Measurements from ENCODE around the gene DSTYK. TPM values are rescaled to one million over a fixed set of nuclear protein-coding genes. Genes with fewer than 3 reads are reported as not detected.

The DSTYK gene
- total and polyA plus RNA-seq, 3 donors from 2014 or later = 15.2 to 17.2 (median 15.4) TPM

GRCh38 chr1:205229916-205230700 is 18.6 kb upstream of the DSTYK start:
- no peaks in the 10 kb centered on the region for H3K9me3 ChIP-seq
- intact Hi-C loops (cut with DNase I; ENCODE audit: low total_unique reads) = no loop called here
- H3K4me1 ChIP-seq = peaks cover 8% of the 10 kb centered on the region
- 36 to 43% methylated on average over 10 of the region's 10 CpGs for WGBS, 2 donors
- no peaks in the 10 kb centered on the region for H3K36me3 ChIP-seq (ENCODE audit: low read depth, missing control alignments)
- H3K4me3 ChIP-seq = no peak overlapping the region
- no peak for DNase-seq
- no peak overlapping the region for H3K27ac ChIP-seq
- no peaks in the 10 kb centered on the region for H3K27me3 ChIP-seq
- TF ChIP-seq POLR2A (IDR thresholded peaks at IDR 0.05) = no peak
- no peak for TF ChIP-seq CTCF (IDR thresholded peaks at IDR 0.05)

- no peaks in the 10 kb centered on the region for H3K36me3 ChIP-seq (ENCODE audit: low read depth, missing control alignments)
- intact Hi-C loops (cut with DNase I; ENCODE audit: low total_unique reads) = no loop called here
- no peaks in the 10 kb centered on the region for H3K9me3 ChIP-seq
- no peaks in the 10 kb centered on the region for H3K27me3 ChIP-seq
- H3K4me3 ChIP-seq = peak overlapping the region in 1 of 2 donors; percentile 61
- WGBS, 2 donors = 3 to 5% methylated on average over 10 to 15 of the region's 15 CpGs
- H3K4me1 ChIP-seq = peaks cover 7% of the 10 kb centered on the region
- H3K27ac ChIP-seq = no peak overlapping the region
- DNase-seq = peak; percentile 47
- TF ChIP-seq CTCF (IDR thresholded peaks at IDR 0.05) = no peak
- TF ChIP-seq POLR2A (IDR thresholded peaks at IDR 0.05) = no peak
Measured at GRCh38 chr1:205229399-205229871, 17.9 kb upstream of the DSTYK start.

GRCh38 chr1:205228093-205228521 is 16.6 kb upstream of the DSTYK start:
- Histone ChIP-seq H3K4me1 (peaks cover 7% of the 10 kb centered on the region), H3K27ac (no peak overlapping the region), H3K27me3 (no peaks in the 10 kb centered on the region), H3K4me3 (peak overlapping the region; percentile 57 to 61), H3K36me3 (ENCODE audit: low read depth, missing control alignments) (no peaks in the 10 kb centered on the region), H3K9me3 (no peaks in the 10 kb centered on the region)
- 0% methylated on average over 8 to 13 of the region's 27 CpGs for WGBS, 2 donors
- intact Hi-C loops (cut with DNase I; ENCODE audit: low total_unique reads) = no loop called here
- no peak for TF ChIP-seq POLR2A (IDR thresholded peaks at IDR 0.05)
- no peak for TF ChIP-seq CTCF (IDR thresholded peaks at IDR 0.05)
- DNase-seq = no peak

- intact Hi-C loops (cut with DNase I; ENCODE audit: low total_unique reads) = no loop called here
- H3K36me3 ChIP-seq (ENCODE audit: low read depth, missing control alignments) = no peaks in the 10 kb centered on the region
- H3K4me1 ChIP-seq = peaks cover 7% of the 10 kb centered on the region
- DNase-seq = peak; percentile 93
- whole genome bisulfite sequencing, 2 donors = 0% methylated on average over 17 to 33 of the region's 44 CpGs
- no peaks in the 10 kb centered on the region for H3K27me3 ChIP-seq
- peak within 1 kb of the TSS; percentile 57 to 61 for H3K4me3 ChIP-seq
- TF ChIP-seq POLR2A (IDR thresholded peaks at IDR 0.05) (no peak), CTCF (IDR thresholded peaks at IDR 0.05) (no peak)
- no peak within 1 kb of the TSS for H3K27ac ChIP-seq
- no peaks in the 10 kb centered on the region for H3K9me3 ChIP-seq
Measured at GRCh38 chr1:205227584-205228013, 16.1 kb upstream of the DSTYK start, which contains the start of gene TMCC2. Gene TMCC2, plus strand, starts transcription at chr1:205227946. Its CDS starts 619 bp downstream, at chr1:205228565.
